CD4-positive, alpha-beta T cell (primary cell): Measurements from ENCODE around the gene PUDP. TPM values are rescaled to one million over a fixed set of nuclear protein-coding genes. Genes with fewer than 3 reads are reported as not detected.

Experiments
- ATAC-seq: fragments of 200-7000 bp; cut with Tn5 transposase; one replicate; pipeline ENCODE4 v1.10.0; 2022; ENCODE audit warnings: mild to moderate bottlenecking; ENCODE audit not compliant: poor library complexity
- CTCF ChIA-PET: fragments of 350-600 bp; sonication (Branson Sonifier 250); formaldehyde crosslinking; loops from one replicate; lab custom pipeline; 2021; ENCODE audit warnings: antibody characterized with exemption, inconsistent platforms; lab: Charles Lee
- POLR2A ChIA-PET: fragments of 350-600 bp; sonication (Branson Sonifier 250); formaldehyde crosslinking; loops from one replicate; lab custom pipeline; 2021; ENCODE audit warnings: antibody characterized with exemption, inconsistent platforms; lab: Charles Lee
- DNase-seq, 14 experiments: peaks; one replicate each; pipeline ENCODE4 v3.0.0-alpha.2; 2013 to 2020; ENCODE audit warnings: mixed read lengths in 2 of 14
- H3K27ac ChIP-seq, 2 donors: one replicate each; pipeline versions ENCODE4 v1.5.1 to v1.7.0; 2013; ENCODE audit warnings: low read length in 2 of 2, low read depth in 1 of 2, mild to moderate bottlenecking in 1 of 2
- H3K27me3 ChIP-seq, 2 experiments: 1 replicate in 1 of 2; 2 replicates in 1 of 2; pipeline versions ENCODE4 v1.6.1 to v1.7.0; 2013; ENCODE audit warnings: low read length in 2 of 2, control low read depth in 1 of 2, mild to moderate bottlenecking in 1 of 2, moderate library complexity in 1 of 2; ENCODE audit not compliant: insufficient read depth in 2 of 2, control insufficient read depth in 1 of 2
- H3K36me3 ChIP-seq: one replicate; pipeline ENCODE4 v1.6.1; 2013; ENCODE audit warnings: low read length, control low read depth; ENCODE audit not compliant: insufficient read depth
- H3K4me1 ChIP-seq: one replicate; pipeline ENCODE4 v1.6.1; 2013; ENCODE audit warnings: low read length, control low read depth; ENCODE audit not compliant: insufficient read depth
- H3K4me3 ChIP-seq: one replicate; pipeline ENCODE4 v1.5.1; 2013; ENCODE audit warnings: mild to moderate bottlenecking, low read length, moderate library complexity
- H3K9me3 ChIP-seq, 2 experiments: 1 replicate in 1 of 2; 2 replicates in 1 of 2; pipeline versions ENCODE4 v1.6.1 to v1.7.0; 2013; ENCODE audit warnings: low read length in 2 of 2, mild to moderate bottlenecking in 2 of 2, control low read depth in 1 of 2, moderate library complexity in 1 of 2; ENCODE audit not compliant: control insufficient read depth in 1 of 2, insufficient read depth in 1 of 2
- H3K27ac Mint-ChIP-seq: one replicate; pipeline ENCODE4 v1.8.0; 2020; ENCODE audit warnings: mixed read lengths
- H3K27me3 Mint-ChIP-seq: one replicate; pipeline ENCODE4 v1.8.0; 2021; ENCODE audit warnings: mixed read lengths
- H3K36me3 Mint-ChIP-seq: one replicate; pipeline ENCODE4 v1.8.0; 2021; ENCODE audit warnings: low read depth, mixed read lengths
- H3K4me1 Mint-ChIP-seq: one replicate; pipeline ENCODE4 v1.8.0; 2021; ENCODE audit warnings: low read depth, mixed read lengths
- H3K4me3 Mint-ChIP-seq: one replicate; pipeline ENCODE4 v1.8.0; 2020; ENCODE audit warnings: mild to moderate bottlenecking, mixed read lengths
- H3K9me3 Mint-ChIP-seq: one replicate; pipeline ENCODE4 v1.8.0; 2020; ENCODE audit warnings: mixed read lengths
- CTCF ChIP-seq: fragments of 200-600 bp; IDR thresholded peaks from one replicate; pipeline ENCODE4 v1.8.0; 2022; ENCODE audit warnings: antibody characterized with exemption, mild to moderate bottlenecking
- intact Hi-C, 2 experiments: fragments of 100-400 bp; cut with DNase I in 1 of 2; cut with micrococcal nuclease in 1 of 2; formaldehyde crosslinking; loops; one replicate each; pipeline versions ENCODE4 v1.15.1 to v1.9.0; 2023 to 2025; cut with DNase I, micrococcal nuclease
- total RNA-seq, 174 experiments: library from RNA in 2 of 174; stranded (reverse) in 2 of 174; gene quantifications; one replicate each; pipeline ENCODE4 v1.2.3 and lab custom pipeline; 2021 to 2026

PUDP gene
- total RNA-seq, 2 experiments from 2014 or later, result 3.2 to 3.5 TPM

- no peaks in the 10 kb centered on the region for H3K27me3 Mint-ChIP-seq
- TF ChIP-seq CTCF, result no peak
- no peak overlapping the region for H3K4me3 Mint-ChIP-seq
- DNase-seq (no peak), ATAC-seq (no peak)
- Histone ChIP-seq H3K27me3 (no peaks in the 10 kb centered on the region), H3K4me3 (no peak overlapping the region), H3K4me1 (peaks cover 3% of the 10 kb centered on the region), H3K36me3 (no peaks in the 10 kb centered on the region), H3K27ac (no peak overlapping the region), H3K9me3 (peaks cover 0 to 4% of the 10 kb centered on the region in 2 experiments)
- H3K27ac Mint-ChIP-seq, result no peak overlapping the region
- ChIA-PET CTCF (no interaction called here), POLR2A (no interaction called here)
- intact Hi-C loops, result no loop called here
- H3K4me1 Mint-ChIP-seq, result peaks cover 36% of the 10 kb centered on the region
- H3K36me3 Mint-ChIP-seq, result peaks cover 16% of the 10 kb centered on the region
- H3K9me3 Mint-ChIP-seq, result no peaks in the 10 kb centered on the region
These were observed 31.9 kb downstream of the PUDP start for GRCh38 chrX:7116081-7116480.

DNA sequence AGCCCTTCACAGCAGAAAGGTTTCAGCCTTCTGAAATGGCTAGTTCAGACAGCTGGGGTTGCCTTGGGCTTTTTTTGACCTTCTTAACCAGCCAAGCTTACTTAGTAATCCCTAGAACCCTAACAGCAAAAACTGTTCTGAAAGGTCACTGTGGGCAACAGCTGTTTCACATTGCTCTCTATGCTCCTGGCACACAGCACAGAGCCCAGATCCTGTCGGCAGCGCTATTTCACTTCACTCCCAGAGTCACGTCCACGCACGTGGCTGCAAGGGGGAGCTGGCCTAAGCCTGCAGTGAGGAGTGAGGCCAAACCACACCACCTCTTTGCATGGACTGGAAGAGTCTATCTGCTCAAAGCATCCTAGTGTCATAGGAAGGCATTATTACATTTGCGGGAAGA lies 32.4 kb downstream of the PUDP start:
- H3K27ac Mint-ChIP-seq, result no peak overlapping the region
- no peak overlapping the region for H3K4me3 Mint-ChIP-seq
- ATAC-seq (no peak), DNase-seq (no peak)
- peaks cover 3% of the 10 kb centered on the region for H3K4me1 ChIP-seq
- no peak for TF ChIP-seq CTCF
- H3K27me3 ChIP-seq, result no peaks in the 10 kb centered on the region
- no peaks in the 10 kb centered on the region for H3K36me3 ChIP-seq
- intact Hi-C loops, result no loop called here
- no peaks in the 10 kb centered on the region for H3K9me3 Mint-ChIP-seq
- peaks cover 41% of the 10 kb centered on the region for H3K4me1 Mint-ChIP-seq
- CTCF ChIA-PET, result no interaction called here
- peaks cover 16% of the 10 kb centered on the region for H3K36me3 Mint-ChIP-seq
- H3K9me3 ChIP-seq, result peaks cover 0 to 4% of the 10 kb centered on the region in 2 experiments
- no peak overlapping the region for H3K4me3 ChIP-seq
- POLR2A ChIA-PET, result no interaction called here
- no peaks in the 10 kb centered on the region for H3K27me3 Mint-ChIP-seq
- no peak overlapping the region for H3K27ac ChIP-seq

DNA sequence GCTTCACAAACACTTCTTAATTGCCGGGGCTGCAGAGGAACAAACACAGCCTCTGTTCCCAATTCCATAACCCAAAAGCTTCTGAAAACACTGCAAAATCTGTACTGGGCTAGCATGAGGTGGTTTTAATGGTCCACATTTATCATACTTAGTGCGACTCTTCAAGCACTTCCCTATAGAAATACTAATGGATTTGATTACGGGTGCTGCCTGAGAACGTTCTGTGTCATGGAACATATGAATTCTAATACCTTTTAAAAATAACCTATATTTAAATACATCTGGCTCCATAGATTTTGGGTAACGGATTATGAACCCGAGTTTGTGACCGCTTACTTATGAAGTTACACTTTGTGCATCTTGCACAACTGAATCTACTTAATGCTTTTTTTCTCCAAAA lies 35.9 kb downstream of the PUDP start:
- DNase-seq (no peak), ATAC-seq (no peak)
- Histone ChIP-seq H3K4me1 (peaks cover 3% of the 10 kb centered on the region), H3K36me3 (no peaks in the 10 kb centered on the region), H3K9me3 (no peaks in the 10 kb centered on the region), H3K27me3 (no peaks in the 10 kb centered on the region), H3K4me3 (no peak overlapping the region), H3K27ac (no peak overlapping the region)
- H3K9me3 Mint-ChIP-seq, result no peaks in the 10 kb centered on the region
- no peaks in the 10 kb centered on the region for H3K27me3 Mint-ChIP-seq
- CTCF ChIA-PET, result no interaction called here
- no peak for TF ChIP-seq CTCF
- H3K27ac Mint-ChIP-seq, result no peak overlapping the region
- H3K36me3 Mint-ChIP-seq, result peaks cover 5% of the 10 kb centered on the region
- intact Hi-C loops, result no loop called here
- H3K4me1 Mint-ChIP-seq, result peaks cover 42% of the 10 kb centered on the region
- POLR2A ChIA-PET, result no interaction called here
- H3K4me3 Mint-ChIP-seq, result no peak overlapping the region
